NCI-H748 (cell line): ENCODE measurements around the gene SLC19A3.
"Not testable (repeated sequence)": the region's sequence is repeated elsewhere in the genome, so short reads cannot be mapped to it uniquely, and the experiment has no call there.

Experiments
- DNase-seq: peaks from one replicate; lab custom pipeline; 2025; ENCODE audit not compliant: unreplicated experiment; lab: John Stamatoyannopoulos, UW

The SLC19A3 gene

DNA sequence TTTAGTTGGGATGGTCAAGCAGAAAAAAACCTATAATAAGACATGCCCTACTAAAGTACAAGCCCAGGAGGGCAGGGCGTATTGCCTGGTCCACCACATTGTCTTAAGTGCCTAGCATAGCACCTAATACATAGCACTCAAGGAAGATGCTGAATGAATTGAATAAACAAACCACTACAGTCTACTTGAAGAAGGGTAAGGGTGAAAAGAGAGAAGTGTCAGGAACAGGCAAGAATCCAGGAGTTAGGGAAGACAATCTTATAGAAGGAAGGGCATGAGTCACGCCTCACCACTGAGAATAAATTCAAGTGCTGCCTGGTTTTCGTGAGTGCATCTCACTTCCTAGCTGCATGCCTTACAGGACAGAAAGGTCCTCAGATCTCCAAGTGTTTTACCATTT, 13.9 kb downstream of the SLC19A3 start:
- no peak for DNase-seq

DNA sequence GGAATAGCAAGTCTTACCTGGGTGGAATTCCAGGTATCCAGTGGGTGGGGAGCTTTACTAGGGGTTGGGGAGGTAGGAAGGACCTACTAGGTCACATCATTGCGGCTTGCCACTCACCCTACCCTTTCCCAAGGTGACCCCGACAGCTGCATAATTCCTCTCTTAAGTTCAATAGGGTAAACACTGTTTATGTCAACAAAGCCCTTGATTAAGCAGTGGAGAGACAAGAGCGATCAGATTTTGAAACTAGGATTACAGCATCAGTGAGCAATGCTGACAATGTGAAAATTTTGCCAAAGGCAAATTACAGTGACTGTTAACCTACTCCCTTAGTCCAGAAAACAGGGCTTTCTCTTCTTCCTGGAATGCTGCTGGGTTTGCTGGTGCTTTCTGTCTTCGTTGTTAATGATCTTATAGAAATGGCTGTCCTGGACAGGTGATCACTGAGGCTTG, 14.5 kb downstream of the SLC19A3 start:
- DNase-seq: peak; percentile 3

DNA sequence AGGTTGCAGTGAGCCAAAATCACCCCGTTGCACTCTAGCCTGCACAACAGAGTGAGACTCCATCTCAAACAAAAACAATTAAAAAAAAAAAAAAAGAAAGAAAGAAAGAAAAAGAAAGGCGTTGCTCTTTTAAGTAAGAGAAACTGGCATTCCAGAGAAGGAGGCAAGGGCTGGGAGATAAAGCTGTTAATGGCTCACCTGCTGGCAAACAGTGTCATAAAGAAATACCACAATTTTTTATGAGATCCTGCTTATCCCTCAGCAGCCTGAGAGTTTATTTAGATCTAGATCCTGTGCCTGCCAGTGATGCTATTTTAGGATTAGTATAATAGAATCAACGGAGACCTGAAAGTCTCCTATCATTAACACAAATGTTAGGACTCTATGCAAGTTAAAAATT, 16.3 kb downstream of the SLC19A3 start:
- no peak for DNase-seq

DNA sequence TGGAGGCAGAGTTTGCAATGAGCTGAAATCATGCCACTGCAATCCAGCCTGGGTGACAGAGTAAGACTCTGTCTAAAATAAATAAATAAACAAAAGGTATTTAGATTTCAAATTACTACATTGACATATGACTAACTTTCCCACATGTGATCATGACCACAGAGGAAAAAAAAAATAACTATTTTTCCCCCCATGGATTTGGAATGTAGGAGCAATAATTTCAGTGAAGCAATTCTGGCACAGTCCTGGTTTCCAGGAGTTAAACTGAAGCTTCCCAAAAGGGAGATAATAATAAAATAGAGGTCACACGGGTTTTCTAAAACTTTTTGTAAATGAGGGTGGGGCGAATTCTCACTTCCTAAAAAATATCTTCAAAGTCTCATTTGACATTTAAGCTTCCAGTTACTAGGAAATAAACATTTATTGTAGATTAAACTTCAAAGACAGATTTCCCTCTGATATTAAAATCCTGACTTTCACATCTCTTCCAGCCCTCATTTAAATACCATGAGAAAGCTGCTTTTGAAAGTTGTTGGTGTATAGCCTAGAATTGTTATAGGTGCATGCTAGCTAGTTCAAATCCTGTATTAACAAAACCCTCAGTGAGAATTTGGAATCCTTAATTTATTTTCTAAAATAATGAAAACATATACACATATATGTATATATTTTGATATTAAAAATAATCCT, 20.7 kb downstream of the SLC19A3 start:
- no peak for DNase-seq

DNA sequence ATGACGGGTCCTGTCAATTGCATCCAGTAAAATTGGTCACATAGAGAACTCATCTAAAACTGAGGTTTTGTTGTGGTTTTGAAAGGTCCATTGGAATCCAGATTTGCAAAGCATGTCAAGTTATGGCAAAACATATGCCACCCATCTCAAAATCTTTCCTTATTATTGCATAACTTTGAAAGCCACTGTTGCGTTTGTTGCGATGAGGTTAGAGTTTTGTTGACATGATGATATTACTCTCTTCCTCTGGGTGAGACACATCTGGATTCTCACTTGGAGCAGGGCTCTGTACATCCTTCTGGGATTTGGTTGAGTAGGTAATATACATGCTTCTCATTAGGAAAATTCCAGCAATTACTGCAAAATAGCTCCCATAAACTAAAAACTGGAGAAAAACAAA, 30.6 kb downstream of the SLC19A3 start:
- DNase-seq: no peak

DNA sequence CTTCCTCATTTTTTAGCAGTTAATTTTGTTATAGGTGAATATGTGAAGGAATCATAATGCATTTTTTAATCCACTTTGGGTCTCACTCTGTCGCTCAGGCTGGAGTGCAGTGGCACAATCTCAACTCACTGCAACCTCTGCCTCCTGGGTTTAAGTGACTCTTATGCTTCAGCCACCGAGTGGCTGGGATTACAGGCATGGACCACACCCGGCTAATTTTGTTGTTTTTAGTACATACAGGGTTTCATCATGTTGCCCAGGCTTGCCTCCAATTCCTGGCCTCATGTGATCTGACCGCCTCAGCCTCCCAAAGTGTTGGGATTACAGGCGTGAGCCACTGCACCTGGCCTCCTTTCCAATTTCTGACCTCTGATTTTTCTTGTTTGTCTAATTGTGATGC, 33.6 kb downstream of the SLC19A3 start:
- no peak for DNase-seq

DNA sequence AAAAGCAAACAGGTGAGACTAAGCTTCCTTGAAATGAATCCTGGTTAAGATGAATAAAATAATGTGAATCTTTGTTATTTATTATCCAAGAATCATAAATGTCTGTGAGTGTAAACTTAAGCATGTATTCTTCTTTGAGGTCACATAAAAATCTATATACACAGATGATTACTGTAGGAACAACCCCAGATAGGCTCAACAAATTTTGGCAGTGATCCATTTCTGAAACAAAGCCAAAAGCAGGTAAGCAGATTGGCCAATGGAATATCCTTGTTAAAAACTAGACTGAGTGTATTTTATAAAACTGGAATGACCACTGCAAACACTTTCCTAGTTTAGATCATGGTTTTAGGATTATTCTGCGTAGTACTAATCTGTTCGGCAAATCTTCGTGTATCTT, 39.9 kb downstream of the SLC19A3 start:
- DNase-seq: no peak

DNA sequence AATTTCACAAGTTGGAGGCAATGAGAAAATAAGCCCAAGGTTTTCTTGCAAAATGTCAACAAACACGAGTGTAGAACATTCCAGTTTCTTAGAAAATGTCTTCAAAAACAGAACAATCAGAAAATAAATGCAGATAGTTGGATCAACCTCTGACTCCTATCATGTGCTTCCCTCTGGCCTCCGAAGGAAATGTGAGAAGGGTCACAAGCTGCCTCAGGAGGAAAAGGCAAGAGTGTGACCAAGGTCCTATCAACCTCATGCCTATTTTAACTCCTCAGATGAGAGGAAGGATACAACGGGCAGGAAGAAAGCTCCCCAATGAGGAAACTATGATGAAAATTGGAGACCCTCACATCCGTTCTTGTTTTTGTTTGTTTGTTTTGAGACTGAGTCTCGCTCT, 43.3 kb downstream of the SLC19A3 start:
- DNase-seq: no peak

DNA sequence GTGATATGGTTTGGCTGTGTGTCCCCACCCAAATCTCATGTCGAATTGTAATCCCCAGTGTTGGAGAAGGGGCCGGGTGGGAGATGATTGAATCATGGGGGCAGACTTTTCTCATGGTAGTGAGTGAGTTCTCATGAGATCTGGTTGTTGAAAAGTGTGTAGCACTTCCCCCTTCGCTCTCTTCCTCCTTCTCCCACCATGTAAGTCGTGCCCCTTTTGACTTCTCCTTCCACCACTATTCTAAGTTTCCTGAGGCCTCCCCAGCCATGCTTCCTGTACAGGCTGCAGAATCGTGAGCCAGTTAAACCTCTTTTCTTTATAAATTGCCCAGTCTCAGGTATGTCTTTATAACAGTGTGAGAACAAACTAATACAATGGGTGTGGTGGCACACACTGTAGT, 44.2 kb downstream of the SLC19A3 start:
- DNase-seq: not testable (repeated sequence)

DNA sequence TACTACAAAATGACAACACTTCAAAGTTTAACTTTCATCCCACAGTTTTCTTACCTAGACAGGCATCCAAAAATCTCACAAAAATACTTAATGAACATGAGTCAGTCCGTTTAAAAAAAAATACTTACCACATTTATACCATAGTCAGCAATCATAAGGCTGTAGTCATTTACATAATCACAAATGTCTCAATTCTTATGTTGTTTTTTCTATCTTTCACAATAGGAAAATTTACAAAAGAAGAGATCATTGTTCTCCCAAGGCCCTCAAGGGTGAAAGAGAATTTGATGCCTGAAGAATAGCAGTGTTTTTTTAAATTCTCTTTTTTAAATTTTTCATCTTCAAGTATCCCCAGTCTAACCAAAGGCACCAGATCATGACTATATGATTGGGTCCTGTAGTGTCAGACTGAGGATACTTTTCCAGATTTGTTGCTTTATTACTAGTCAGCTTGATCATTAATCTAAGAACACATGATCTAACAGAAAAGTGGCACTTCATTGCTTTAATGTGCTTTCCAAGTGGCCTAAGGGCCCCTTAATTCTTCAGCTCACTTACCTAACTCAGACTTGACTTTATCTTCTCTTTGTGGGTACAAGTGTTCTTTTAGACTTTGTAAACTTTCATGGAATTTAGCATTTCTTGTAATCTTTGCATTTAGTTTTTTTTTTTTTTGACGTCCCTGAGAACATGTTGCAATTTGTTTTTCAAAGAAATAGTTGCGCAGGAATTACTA, 46.5 kb downstream of the SLC19A3 start:
- no peak for DNase-seq

DNA sequence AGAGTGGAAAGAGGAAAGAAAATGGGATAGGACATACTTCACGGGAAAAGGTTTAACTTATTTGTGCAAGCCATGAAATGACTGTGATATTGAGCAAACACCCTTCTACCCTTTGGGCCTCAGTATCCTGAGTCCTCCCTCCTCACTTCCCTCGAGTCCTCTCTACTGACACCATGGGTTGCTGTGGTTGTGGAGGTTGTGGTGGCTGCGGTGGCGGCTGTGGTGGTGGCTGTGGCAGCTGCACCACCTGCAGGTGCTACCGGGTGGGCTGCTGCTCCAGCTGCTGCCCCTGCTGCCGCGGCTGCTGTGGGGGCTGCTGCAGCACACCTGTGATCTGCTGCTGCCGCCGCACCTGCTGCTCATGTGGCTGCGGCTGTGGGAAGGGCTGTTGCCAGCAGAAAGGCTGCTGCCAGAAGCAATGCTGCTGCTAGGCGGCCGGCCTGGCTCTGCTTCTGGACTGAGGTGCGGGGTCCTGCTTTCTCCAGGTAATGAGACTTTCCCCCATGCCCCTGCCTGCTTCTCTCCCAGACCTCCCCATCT, 51.1 kb downstream of the SLC19A3 start, which contains the start of gene SCYGR5:
Gene SCYGR5, plus strand, starts transcription at position 174 of the 540 bp plus-strand sequence. Its CDS starts 0 bp downstream, at position 174.
- not testable (repeated sequence) for DNase-seq

DNA sequence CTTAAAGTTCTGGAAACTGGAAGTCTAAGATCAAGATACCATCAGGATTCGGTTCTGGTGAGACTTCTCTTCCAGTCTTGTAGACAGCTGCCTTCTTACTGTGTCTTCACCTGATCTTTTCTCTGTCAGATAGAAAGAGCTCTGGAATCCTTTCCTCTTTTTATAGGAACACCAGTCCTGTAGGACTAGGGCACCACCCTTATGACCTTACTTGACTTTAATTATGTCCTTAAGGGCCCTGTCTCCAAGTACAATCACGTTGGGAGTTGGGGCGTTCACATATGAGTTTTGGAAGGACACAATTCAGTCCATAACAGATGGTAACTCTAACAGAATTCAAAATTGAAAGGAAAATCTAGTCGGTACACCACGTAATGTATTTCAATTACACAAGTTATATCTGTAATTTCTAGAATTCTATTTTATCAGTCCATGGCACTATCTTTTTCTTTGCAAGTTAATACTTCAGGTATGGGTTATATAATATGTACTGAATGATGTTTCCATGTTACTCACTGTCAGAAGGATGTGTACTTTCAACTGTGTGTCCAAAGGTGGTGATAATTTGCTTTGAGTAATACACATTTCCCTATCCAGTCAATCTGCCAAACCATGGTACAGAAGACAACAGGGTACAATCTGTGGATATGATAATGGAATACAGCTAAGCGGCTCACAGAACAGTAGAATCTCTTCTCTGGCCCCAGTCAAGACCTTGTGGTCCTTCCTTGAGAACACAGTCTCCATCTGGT, 52.5 kb downstream of the SLC19A3 start:
- no peak for DNase-seq

DNA sequence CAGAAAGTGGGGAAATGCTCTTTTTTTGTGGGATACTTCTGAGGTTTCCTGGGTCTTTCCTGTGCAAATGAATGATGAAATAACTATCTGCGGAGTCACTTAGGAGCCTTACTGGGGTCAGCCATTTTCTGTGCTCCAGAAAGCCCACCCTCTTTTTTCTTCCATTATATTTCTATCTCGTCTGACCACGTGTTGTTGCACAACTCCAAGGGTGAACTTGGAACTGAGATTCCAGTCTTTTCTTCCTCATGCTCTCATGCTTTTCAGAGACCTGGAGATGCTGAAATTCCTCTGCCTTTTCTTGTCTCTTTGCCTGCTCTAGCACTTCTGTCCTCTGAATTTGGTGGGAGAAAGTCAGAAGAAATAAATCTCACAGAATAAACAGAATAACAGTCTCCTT, 56.0 kb downstream of the SLC19A3 start:
- no peak for DNase-seq

DNA sequence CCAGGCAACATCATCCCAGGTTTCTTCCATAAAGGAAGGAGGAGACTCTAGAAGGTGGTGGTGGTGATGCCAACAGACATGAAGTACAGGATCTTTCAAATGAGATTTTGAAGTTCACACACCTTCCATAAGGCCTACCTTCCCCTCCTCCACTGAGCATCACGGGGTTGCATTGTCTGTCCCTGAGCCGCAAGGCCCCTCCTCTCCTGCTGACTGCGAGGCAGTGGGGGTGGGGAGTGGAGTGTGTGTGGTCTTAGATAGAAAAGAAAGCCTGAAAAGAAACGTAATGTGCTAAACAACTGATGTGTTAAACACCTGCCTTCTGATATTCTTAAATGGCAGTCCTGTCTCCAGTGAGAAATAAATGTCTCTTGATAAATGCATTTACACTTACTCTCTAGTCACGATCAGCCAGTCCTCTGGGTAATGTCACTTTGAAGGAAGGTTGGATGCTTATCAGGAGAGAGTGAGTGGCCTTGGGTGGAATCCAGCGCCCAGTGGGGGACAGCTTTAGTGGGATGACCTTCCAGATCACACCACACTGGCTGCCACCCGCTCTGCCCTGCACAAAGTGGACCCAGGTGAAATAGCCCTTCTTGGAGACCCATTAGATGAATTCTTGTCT, 56.7 kb downstream of the SLC19A3 start:
- DNase-seq: no peak

DNA sequence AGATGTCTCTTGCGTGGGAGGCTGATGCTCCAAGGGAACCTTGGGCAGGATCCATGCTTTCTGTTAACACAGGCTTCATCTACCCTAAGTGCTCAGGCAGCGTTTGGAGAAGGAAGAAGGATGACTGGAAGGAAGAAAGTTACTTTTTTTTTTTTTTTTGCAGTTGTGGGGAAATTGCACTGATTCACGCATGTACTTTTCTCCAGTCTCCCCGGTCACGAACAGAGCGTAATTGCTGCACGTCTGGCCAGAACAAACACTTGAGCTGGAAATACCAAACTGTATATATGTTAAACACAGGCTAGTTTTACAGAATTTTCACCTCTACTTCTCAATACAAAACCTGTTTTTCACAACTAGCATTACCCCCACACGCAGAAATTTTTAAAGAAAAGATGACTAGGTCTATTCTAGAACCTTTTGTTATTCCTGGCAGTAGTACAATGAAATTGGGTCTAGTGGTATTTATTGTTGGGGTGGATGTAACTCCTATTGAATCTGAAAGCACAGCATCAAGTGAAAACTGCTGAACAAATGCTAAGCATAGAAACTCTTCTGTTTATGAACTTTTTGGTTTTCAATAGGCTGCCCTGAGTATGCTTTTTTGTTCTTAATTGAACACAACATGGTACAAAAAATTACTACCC, 60.5 kb downstream of the SLC19A3 start:
- DNase-seq: no peak

DNA sequence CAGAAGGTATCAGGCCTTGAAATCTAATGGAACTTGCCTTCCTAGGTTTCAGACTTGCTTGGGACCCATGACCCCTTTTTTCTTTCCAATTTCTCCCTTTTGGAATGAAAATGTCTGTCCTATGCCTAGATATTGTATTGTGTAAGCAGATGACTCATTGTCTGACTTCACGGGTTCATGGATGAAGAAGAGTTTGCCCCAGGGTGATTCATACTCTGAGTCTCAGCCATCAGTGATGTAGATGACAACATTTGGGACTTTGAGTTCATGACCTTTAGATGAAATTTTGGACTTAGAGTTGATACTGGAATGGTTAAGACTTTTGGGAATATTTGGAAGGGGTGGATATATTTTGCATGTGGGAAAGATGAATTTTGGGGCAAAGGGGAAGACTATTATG, 62.4 kb downstream of the SLC19A3 start:
- no peak for DNase-seq

DNA sequence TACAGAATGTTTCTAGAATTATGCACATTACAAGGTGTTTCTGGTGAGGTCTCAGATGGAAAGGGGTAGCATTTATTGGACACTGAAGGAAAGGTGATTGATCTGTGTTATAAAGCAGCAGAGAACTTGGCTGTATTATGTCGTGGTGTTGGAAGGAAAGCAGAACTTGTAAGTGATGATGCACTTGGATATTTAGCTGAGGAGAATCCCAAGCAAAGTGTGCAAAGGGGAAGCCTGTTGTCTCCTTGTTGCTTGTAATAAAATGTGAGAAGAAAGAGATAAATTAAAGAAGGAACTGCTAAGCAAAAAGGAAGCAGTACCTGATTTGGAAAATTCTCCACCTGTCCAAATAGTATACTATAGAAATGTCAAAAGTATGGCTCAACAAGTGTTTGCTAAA, 63.4 kb downstream of the SLC19A3 start:
- DNase-seq: no peak

DNA sequence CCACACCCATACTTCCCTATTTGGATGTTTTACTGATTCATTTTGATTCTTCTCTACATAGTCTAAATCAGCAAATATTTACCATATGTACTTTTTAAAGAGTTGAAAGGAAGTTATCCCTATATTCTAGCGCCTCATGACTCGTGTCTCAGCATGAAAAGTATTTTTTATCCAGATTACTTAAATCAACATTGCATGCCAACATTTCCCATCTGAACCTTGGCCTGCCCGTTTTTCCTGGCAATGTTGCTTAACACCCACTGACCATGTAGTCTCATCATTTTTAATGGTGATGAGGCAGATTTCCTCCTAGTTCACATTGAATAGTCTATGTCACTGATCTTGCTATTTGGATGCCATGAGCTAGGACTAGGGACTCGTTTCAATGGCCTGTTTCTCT, 64.4 kb downstream of the SLC19A3 start:
- no peak for DNase-seq

DNA sequence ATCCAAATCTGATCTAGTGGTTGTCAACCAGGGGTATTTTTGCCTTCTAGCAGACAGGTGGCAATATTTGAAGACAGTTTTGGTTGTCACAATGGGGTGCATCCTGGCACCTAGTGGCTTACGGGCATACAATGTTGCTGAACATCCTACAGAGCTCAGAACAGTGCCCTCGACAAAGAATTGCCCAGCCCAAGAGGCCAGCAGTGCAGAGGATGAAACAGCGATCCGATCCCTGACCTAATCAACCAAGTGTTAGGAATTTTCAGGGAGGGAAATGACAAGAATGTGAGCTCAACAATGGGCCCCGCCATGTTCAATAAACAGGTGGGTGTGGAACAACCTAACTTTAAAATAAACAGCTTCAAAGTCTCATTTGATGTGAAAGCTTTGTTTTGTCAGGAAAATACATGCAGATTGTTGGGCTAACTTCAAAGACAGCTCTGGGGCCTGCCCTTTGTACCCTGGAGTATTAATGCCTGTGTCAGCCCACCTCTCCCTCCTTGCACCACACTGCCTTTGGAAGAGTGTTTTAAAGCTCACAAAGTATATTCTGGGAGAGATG, 73.8 kb downstream of the SLC19A3 start:
- no peak for DNase-seq

DNA sequence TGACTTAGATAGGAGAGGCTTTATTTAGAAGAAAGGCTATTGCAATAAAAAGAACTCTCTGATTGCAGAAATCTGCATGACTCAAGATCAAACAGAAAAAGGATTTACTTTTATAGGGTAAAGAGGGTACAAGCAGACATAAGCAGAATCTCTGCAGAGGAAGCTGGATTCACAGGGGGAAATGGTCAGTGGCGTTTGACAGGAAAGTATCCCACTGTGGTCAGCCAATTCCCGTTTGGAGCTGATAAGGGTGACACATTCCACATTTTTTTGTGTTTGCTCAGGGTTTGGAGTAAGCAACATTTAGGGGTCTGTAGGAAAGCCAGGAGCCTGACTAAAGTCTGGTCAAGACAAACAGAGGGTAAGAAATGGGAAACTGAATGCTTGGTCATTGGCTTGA, 75.2 kb downstream of the SLC19A3 start:
- no peak for DNase-seq
